ENCODE measurements around the gene MICA. TPM values are rescaled to one million over a fixed set of nuclear protein-coding genes. Genes with fewer than 3 reads are reported as not detected.

Gene MICA
- total RNA-seq, 2 experiments from 2014 or later, result 10.6 to 14.0 TPM

- H3K27ac ChIP-seq (ENCODE audit: low read depth in 1 of 2, low read length in 2 of 2), result peak overlapping the region; percentile 60 to 68
- DNase-seq (peak in 5 of 14 experiments; percentile 5 to 44 (median 41)), ATAC-seq (ENCODE audit: poor library complexity) (no peak)
- no peaks in the 10 kb centered on the region for H3K9me3 ChIP-seq (ENCODE audit: control insufficient read depth in 1 of 2, insufficient read depth in 1 of 2, low read length in 2 of 2)
- Mint-ChIP-seq H3K4me1 (ENCODE audit: low read depth) (peaks cover 90% of the 10 kb centered on the region), H3K27ac (peak overlapping the region; percentile 100), H3K9me3 (no peaks in the 10 kb centered on the region), H3K27me3 (peaks cover 5% of the 10 kb centered on the region), H3K4me3 (peak overlapping the region; percentile 68), H3K36me3 (ENCODE audit: low read depth) (peaks cover 68% of the 10 kb centered on the region)
- TF ChIP-seq, protein P1, sequence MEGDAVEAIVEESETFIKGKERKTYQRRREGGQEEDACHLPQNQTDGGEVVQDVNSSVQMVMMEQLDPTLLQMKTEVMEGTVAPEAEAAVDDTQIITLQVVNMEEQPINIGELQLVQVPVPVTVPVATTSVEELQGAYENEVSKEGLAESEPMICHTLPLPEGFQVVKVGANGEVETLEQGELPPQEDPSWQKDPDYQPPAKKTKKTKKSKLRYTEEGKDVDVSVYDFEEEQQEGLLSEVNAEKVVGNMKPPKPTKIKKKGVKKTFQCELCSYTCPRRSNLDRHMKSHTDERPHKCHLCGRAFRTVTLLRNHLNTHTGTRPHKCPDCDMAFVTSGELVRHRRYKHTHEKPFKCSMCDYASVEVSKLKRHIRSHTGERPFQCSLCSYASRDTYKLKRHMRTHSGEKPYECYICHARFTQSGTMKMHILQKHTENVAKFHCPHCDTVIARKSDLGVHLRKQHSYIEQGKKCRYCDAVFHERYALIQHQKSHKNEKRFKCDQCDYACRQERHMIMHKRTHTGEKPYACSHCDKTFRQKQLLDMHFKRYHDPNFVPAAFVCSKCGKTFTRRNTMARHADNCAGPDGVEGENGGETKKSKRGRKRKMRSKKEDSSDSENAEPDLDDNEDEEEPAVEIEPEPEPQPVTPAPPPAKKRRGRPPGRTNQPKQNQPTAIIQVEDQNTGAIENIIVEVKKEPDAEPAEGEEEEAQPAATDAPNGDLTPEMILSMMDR (IDR thresholded peaks at IDR 0.05), result no peak
- H3K27me3 ChIP-seq (ENCODE audit: control insufficient read depth in 1 of 2, insufficient read depth in 2 of 2, low read length in 2 of 2), result no peaks in the 10 kb centered on the region
- POLR2A ChIA-PET, result interaction anchor here (0.7 to 5.2 kb wide), 9 partner anchors 8 to 216 kb away, joined by 3 to 52 read pairs (median 6); partner anchors contain the start of genes HLA-C and PSORS1C2
- H3K4me3 ChIP-seq (ENCODE audit: low read length), result peak overlapping the region; percentile 76
- intact Hi-C loops (cut with DNase I, micrococcal nuclease), result no loop called here
- H3K36me3 ChIP-seq (ENCODE audit: insufficient read depth, low read length), result peaks cover 51% of the 10 kb centered on the region
- H3K4me1 ChIP-seq (ENCODE audit: insufficient read depth, low read length), result peaks cover 60% of the 10 kb centered on the region
- CTCF ChIA-PET, result interaction anchor here (1.3 kb wide), 1 partner anchor 12 kb away, joined by 4 read pairs; no protein-coding TSS in a partner anchor
Observed at GRCh38 chr6:31354864-31355582, 48.4 kb upstream of the MICA start.

DNA sequence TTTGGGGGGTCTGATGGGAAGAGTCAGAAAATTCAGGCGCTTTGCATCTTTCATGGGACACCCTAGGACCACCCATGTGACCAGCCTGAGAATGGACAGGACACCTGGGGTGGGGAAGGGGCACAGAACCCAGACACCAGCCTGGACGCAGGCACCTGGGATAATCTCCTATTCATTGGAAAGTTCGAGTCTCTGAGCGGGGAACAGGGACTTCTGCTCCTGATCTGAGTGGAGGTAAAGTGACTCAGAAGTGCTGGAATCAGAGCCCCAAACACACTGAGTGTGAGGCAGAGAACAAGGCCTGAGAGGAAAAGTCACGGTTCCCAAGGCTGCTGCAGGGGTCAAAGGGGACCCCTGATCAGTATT is 47.8 kb upstream of the MICA start:
- H3K9me3 ChIP-seq (ENCODE audit: control insufficient read depth in 1 of 2, insufficient read depth in 1 of 2, low read length in 2 of 2), result no peaks in the 10 kb centered on the region
- Mint-ChIP-seq H3K4me3 (peak overlapping the region; percentile 68), H3K4me1 (ENCODE audit: low read depth) (peaks cover 85% of the 10 kb centered on the region), H3K27me3 (peaks cover 5% of the 10 kb centered on the region), H3K9me3 (no peaks in the 10 kb centered on the region), H3K36me3 (ENCODE audit: low read depth) (peaks cover 68% of the 10 kb centered on the region), H3K27ac (peak overlapping the region; percentile 100)
- TF ChIP-seq, protein P1 (IDR thresholded peaks at IDR 0.05), result no peak
- peak overlapping the region; percentile 76 for H3K4me3 ChIP-seq (ENCODE audit: low read length)
- intact Hi-C loops (cut with DNase I, micrococcal nuclease), result no loop called here
- peaks cover 51% of the 10 kb centered on the region for H3K36me3 ChIP-seq (ENCODE audit: insufficient read depth, low read length)
- ATAC-seq (ENCODE audit: poor library complexity), result no peak
- peaks cover 58% of the 10 kb centered on the region for H3K4me1 ChIP-seq (ENCODE audit: insufficient read depth, low read length)
- CTCF ChIA-PET, result interaction anchor here (1.3 kb wide), 1 partner anchor 11 kb away, joined by 4 read pairs; no protein-coding TSS in a partner anchor
- H3K27me3 ChIP-seq (ENCODE audit: control insufficient read depth in 1 of 2, insufficient read depth in 2 of 2, low read length in 2 of 2), result no peaks in the 10 kb centered on the region
- peak overlapping the region; percentile 60 to 68 for H3K27ac ChIP-seq (ENCODE audit: low read depth in 1 of 2, low read length in 2 of 2)
- peak in 5 of 14 experiments; percentile 9 to 52 (median 38) for DNase-seq
- POLR2A ChIA-PET, result interaction anchor here (0.7 to 5.2 kb wide), 6 partner anchors 11 to 217 kb away, joined by 4 to 41 read pairs (median 5); partner anchors contain the start of genes HLA-C and PSORS1C2

GRCh38 chr6:31356216-31356945 is 47.0 kb upstream of the MICA start:
- ATAC-seq (ENCODE audit: poor library complexity), result no peak
- peaks cover 5% of the 10 kb centered on the region for H3K27me3 Mint-ChIP-seq
- ChIA-PET CTCF (no interaction called here), POLR2A (interaction anchor here (5.2 kb wide), 1 partner anchor 84 kb away, joined by 41 read pairs; the partner anchor contains the start of gene HLA-C)
- H3K36me3 Mint-ChIP-seq (ENCODE audit: low read depth), result peaks cover 68% of the 10 kb centered on the region
- peak overlapping the region; percentile 97 to 99 for H3K27ac ChIP-seq (ENCODE audit: low read depth in 1 of 2, low read length in 2 of 2)
- H3K36me3 ChIP-seq (ENCODE audit: insufficient read depth, low read length), result peaks cover 51% of the 10 kb centered on the region
- no peaks in the 10 kb centered on the region for H3K9me3 Mint-ChIP-seq
- peak overlapping the region; percentile 100 for H3K27ac Mint-ChIP-seq
- TF ChIP-seq, protein P1 (IDR thresholded peaks at IDR 0.05), result no peak
- peak in 10 of 14 experiments; percentile 16 to 75 (median 34) for DNase-seq
- H3K4me1 ChIP-seq (ENCODE audit: insufficient read depth, low read length), result peaks cover 56% of the 10 kb centered on the region
- H3K4me1 Mint-ChIP-seq (ENCODE audit: low read depth), result peaks cover 77% of the 10 kb centered on the region
- H3K4me3 Mint-ChIP-seq, result peak overlapping the region; percentile 100
- intact Hi-C loops (cut with DNase I, micrococcal nuclease), result loop anchor here (1.0 to 2.0 kb wide), 3 partner anchors 84 to 160 kb away; partner anchors contain the start of gene HLA-C (in 1 of the 2)
- no peaks in the 10 kb centered on the region for H3K27me3 ChIP-seq (ENCODE audit: control insufficient read depth in 1 of 2, insufficient read depth in 2 of 2, low read length in 2 of 2)
- peak overlapping the region; percentile 76 for H3K4me3 ChIP-seq (ENCODE audit: low read length)
- no peaks in the 10 kb centered on the region for H3K9me3 ChIP-seq (ENCODE audit: control insufficient read depth in 1 of 2, insufficient read depth in 1 of 2, low read length in 2 of 2)

Measured in CD4-positive, alpha-beta T cell (primary cell).